CD4-positive, alpha-beta T cell treated with Interleukin-12 subunit alpha and Interleukin-12 subunit beta, for 1 hour (primary cell): ENCODE results near the gene ITGAL.

Source experiments
- DNase-seq: peaks from one replicate; pipeline ENCODE4 v3.0.0-alpha.2; 2020

ITGAL gene

GRCh38 chr16:30569746-30570635, 97.4 kb downstream of the ITGAL start:
- DNase-seq, result no peak

GRCh38 chr16:30570636-30571444, 98.3 kb downstream of the ITGAL start:
- DNase-seq, result no peak

- DNase-seq, result peak; percentile 98
Observed at GRCh38 chr16:30571445-30572322, 99.1 kb downstream of the ITGAL start, which contains the start of gene ZNF688. TSS of gene ZNF688 (minus strand) at chr16:30571714. CDS start at chr16:30571629, 85 bp downstream.
